Neutrophil (primary cell): Measurements from ENCODE around the gene BCAS1.

ENCODE experiments used
- H3K27ac ChIP-seq: fragments of 200-600 bp; sonication (generic); 2 replicates; pipeline ENCODE4 v1.5.1; 2016; ENCODE audit warnings: mild to moderate bottlenecking, moderate library complexity
- H3K27me3 ChIP-seq: fragments of 200-600 bp; sonication (generic); 2 replicates; pipeline ENCODE4 v1.6.0; 2016; ENCODE audit warnings: mild to moderate bottlenecking
- H3K36me3 ChIP-seq: fragments of 200-600 bp; sonication (generic); 2 replicates; pipeline ENCODE4 v1.5.1; 2017
- H3K4me1 ChIP-seq, 2 experiments: fragments of 200-600 bp in 1 of 2; sonication (generic) in 1 of 2; 1 replicate in 1 of 2; 2 replicates in 1 of 2; pipeline versions ENCODE4 v1.5.1 to v1.6.1; 2013 to 2016; ENCODE audit warnings: low read depth in 1 of 2, low read length in 1 of 2, mild to moderate bottlenecking in 1 of 2, moderate library complexity in 1 of 2; ENCODE audit not compliant: control insufficient read depth in 1 of 2, insufficient read depth in 1 of 2
- H3K4me3 ChIP-seq, 2 experiments: fragments of 200-600 bp in 1 of 2; sonication (generic) in 1 of 2; 1 replicate in 1 of 2; 2 replicates in 1 of 2; pipeline ENCODE4 v1.5.1; 2013 to 2016; ENCODE audit warnings: low read depth in 1 of 2, low read length in 1 of 2, mild to moderate bottlenecking in 1 of 2, moderate library complexity in 1 of 2
- H3K9me3 ChIP-seq: fragments of 200-600 bp; sonication (generic); 2 replicates; pipeline ENCODE4 v1.5.1; 2016
- CTCF ChIP-seq: fragments of 200-600 bp; sonication (generic); IDR thresholded peaks from 2 replicates; pipeline ENCODE4 v1.5.1; 2016; ENCODE audit warnings: antibody characterized with exemption

The BCAS1 gene

DNA sequence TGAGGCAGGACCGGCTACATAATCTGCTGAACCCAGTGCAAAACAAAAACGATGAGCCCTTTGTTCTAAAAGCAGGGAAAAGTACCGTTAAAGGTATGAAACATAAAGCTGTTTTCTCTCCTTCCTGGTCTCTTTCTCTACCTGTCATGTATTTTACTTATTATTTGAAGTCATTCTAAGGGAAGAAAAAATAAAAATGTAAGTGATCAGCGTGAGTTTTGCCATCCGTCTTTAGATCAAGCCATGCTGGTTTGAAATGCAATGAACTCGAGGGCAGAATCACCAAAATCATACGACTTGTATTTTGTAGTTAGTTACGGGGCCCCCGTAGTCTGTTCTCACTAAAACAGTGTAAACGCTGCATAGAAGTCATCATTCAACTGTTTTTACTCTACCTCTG, 2.9 kb upstream of the BCAS1 start:
- H3K4me1 ChIP-seq = peaks cover 8% of the 10 kb centered on the region in 2 experiments
- no peak for TF ChIP-seq CTCF
- no peak overlapping the region for H3K27ac ChIP-seq

DNA sequence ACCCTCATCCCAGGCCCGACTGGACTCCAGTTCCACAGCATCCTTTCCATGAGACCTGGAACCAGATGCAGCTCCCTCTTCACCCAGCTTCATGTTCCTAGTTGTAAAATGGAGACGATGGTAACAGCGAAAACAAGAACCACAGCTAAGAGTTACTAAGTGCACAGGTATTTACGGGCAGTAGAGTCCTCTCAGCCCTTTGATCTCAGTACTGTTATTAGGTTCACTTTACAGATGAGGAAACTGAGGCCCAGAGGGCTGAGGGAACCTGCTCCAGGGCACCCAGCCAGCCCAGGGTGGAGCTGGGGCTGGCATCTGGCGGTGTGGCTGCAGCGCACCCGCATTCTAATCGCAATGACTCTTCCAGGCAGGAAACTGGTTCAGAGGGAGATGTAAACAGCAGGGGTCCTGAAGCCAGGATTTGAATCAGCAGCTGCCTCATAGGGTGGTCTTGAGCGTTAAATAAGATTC, 858 bp downstream of the BCAS1 start:
- Histone ChIP-seq H3K4me3 (no peak overlapping the region), H3K4me1 (no peaks in the 10 kb centered on the region), H3K27me3 (no peaks in the 10 kb centered on the region), H3K36me3 (no peaks in the 10 kb centered on the region), H3K27ac (no peak overlapping the region), H3K9me3 (no peaks in the 10 kb centered on the region)
- no peak for TF ChIP-seq CTCF

More for the DNA sequence above, 2.9 kb upstream of the BCAS1 start:
- Histone ChIP-seq H3K27me3 (no peaks in the 10 kb centered on the region), H3K4me3 (no peak overlapping the region), H3K9me3 (no peaks in the 10 kb centered on the region), H3K36me3 (no peaks in the 10 kb centered on the region)

DNA sequence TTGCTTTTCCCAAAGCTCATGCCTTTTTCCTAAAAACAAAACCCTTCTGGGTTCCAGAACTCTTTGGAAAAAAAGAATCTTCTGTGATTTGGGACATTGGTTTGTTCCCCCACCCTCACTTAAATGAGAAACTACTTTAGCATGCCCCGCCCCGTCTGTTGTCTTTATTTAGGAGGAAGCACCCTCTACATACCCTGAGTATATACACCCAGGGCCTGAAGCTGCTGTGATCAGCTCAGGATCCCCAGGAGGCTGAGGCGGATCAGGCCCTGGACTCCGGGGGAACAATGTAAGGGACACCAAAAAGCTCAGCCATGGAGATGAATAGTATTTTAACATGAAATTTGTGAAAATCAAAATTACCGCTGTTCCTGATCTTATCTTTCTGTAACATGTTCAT, 1.4 kb downstream of the BCAS1 start:
- Histone ChIP-seq H3K27me3 (no peaks in the 10 kb centered on the region), H3K4me1 (no peaks in the 10 kb centered on the region), H3K27ac (no peak overlapping the region), H3K36me3 (no peaks in the 10 kb centered on the region), H3K9me3 (no peaks in the 10 kb centered on the region), H3K4me3 (no peak overlapping the region)
- TF ChIP-seq CTCF = no peak

DNA sequence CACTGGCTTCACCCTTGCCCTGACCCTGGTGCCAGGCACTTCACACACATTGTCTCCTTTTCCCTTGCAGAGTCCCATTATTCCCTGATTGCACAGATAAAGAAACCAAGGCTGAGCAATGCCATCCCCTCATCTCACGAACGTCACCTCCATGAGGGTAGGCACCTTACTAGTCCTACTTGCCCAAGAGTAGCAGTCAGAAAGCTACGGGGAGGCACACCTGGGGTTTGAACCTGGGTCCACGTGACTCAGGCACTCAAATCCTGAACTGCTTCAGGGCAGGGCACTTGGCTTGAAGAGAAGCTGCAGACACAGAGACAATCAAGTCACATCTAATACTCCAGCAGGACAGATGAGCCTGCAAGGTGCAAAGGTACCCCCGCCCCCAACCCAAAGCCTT, 1.9 kb downstream of the BCAS1 start:
- Histone ChIP-seq H3K9me3 (no peaks in the 10 kb centered on the region), H3K36me3 (no peaks in the 10 kb centered on the region), H3K4me3 (no peak overlapping the region), H3K27ac (no peak overlapping the region), H3K4me1 (no peaks in the 10 kb centered on the region), H3K27me3 (no peaks in the 10 kb centered on the region)
- TF ChIP-seq CTCF = no peak

DNA sequence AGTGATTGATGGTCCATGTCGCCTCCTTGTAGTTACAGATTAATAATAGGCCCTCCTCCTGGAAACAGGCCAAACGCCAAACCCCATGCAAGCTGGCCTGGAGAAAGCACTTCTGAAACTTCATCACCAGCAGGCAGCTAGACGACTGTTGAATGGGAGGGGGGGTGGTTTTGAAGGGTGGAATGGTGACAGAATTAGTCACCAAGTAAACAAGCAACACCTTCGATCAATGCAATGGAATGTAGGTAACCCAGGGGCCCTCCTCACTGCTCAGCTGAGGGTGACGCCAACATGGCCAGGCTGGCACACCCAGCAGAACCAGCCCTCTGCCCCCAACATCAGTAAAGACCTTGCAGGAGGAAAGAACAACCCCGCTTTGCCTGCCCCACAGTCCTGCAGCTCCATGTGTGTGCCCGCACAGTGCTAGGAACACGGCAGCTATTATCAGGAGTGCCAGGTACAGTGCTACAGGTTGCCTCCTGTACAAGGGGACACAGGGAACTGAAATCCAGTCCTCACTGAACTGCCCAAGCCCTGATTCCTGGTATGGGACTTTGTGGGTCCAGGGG, 2.7 kb downstream of the BCAS1 start:
- no peak for TF ChIP-seq CTCF
- no peaks in the 10 kb centered on the region for H3K4me1 ChIP-seq
- no peaks in the 10 kb centered on the region for H3K36me3 ChIP-seq
- H3K9me3 ChIP-seq = no peaks in the 10 kb centered on the region
- H3K27me3 ChIP-seq = no peaks in the 10 kb centered on the region
- no peak overlapping the region for H3K27ac ChIP-seq
- no peak overlapping the region for H3K4me3 ChIP-seq
